Liver (tissue), 3 donors: ENCODE measurements around the gene EPB41L4A.

Experiments used
- EGR1 ChIP-seq, 2 donors: IDR thresholded peaks; 2 replicates each; pipeline ENCODE4 v1.6.1; 2016 to 2018; ENCODE audit warnings: antibody characterized with exemption in 2 of 2, low read depth in 2 of 2
- GABPA ChIP-seq, 2 donors: IDR thresholded peaks in 1 of 2; conservative IDR thresholded peaks in 1 of 2; 2 replicates each; pipeline ENCODE4 v1.6.1; 2016; ENCODE audit warnings: antibody characterized with exemption in 2 of 2, mild to moderate bottlenecking in 1 of 2, moderate library complexity in 1 of 2
- HNF4G ChIP-seq: IDR thresholded peaks from 2 replicates; pipeline ENCODE4 v1.6.1; 2016; ENCODE audit warnings: antibody characterized with exemption
- RAD21 ChIP-seq, 2 donors: IDR thresholded peaks; 2 replicates each; pipeline ENCODE4 v1.6.1; 2016; ENCODE audit warnings: antibody characterized with exemption in 2 of 2, mild to moderate bottlenecking in 2 of 2
- RXRA ChIP-seq, 2 donors: IDR thresholded peaks; 2 replicates each; pipeline ENCODE4 v1.6.1; 2017 to 2018; ENCODE audit warnings: antibody characterized with exemption in 2 of 2, mild to moderate bottlenecking in 1 of 2
- SP1 ChIP-seq: IDR thresholded peaks from 2 replicates; pipeline ENCODE4 v1.6.1; 2018; ENCODE audit warnings: antibody characterized with exemption, mild to moderate bottlenecking
- TAF1 ChIP-seq: conservative IDR thresholded peaks from 2 replicates; pipeline ENCODE4 v1.6.1; 2016; ENCODE audit warnings: antibody characterized with exemption, mild to moderate bottlenecking
- YY1 ChIP-seq: IDR thresholded peaks from 2 replicates; pipeline ENCODE4 v1.6.1; 2016; ENCODE audit warnings: antibody characterized with exemption, mild to moderate bottlenecking
- TF ChIP-seq, protein P1 (sequence below): fragments of 150-350 bp; IDR thresholded peaks from 2 replicates; pipeline ENCODE4 v1.5.1; 2017; ENCODE audit warnings: improper control_type of control experiment, low read depth, low read length; ENCODE audit not compliant: missing input control
- TF ChIP-seq, protein P2 (sequence below): IDR thresholded peaks from 2 replicates; pipeline ENCODE4 v1.6.1; 2016; ENCODE audit warnings: antibody characterized with exemption
- TF ChIP-seq, protein P3 (sequence below): IDR thresholded peaks from 2 replicates; pipeline ENCODE4 v1.6.1; 2016; ENCODE audit warnings: antibody characterized with exemption
- TF ChIP-seq, protein P4 (sequence below): IDR thresholded peaks from 2 replicates; pipeline ENCODE4 v1.6.1; 2016; ENCODE audit warnings: antibody characterized with exemption, mild to moderate bottlenecking
- donor health status: healthy.
- donor health status: healthy.

DNA sequence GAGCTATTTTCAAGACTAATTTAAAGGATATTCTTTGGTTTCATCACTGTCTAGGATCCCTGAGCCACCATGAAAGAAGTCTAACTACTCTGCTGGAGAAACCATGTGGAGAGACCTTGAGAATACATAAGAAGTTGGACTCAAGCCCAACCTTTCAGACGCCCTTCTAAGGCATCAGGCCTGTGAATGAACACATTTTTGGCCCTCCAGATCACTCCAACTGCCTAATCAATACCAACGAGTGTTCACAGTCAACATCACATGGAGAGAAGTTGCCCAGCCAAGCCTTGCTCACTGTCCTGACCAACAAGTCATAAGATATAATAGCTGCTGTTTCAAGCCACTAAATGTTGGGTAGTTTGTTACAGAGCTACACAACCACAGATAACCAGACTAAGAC lies 100.7 kb downstream of the EPB41L4A start:
- TF ChIP-seq, protein P1, sequence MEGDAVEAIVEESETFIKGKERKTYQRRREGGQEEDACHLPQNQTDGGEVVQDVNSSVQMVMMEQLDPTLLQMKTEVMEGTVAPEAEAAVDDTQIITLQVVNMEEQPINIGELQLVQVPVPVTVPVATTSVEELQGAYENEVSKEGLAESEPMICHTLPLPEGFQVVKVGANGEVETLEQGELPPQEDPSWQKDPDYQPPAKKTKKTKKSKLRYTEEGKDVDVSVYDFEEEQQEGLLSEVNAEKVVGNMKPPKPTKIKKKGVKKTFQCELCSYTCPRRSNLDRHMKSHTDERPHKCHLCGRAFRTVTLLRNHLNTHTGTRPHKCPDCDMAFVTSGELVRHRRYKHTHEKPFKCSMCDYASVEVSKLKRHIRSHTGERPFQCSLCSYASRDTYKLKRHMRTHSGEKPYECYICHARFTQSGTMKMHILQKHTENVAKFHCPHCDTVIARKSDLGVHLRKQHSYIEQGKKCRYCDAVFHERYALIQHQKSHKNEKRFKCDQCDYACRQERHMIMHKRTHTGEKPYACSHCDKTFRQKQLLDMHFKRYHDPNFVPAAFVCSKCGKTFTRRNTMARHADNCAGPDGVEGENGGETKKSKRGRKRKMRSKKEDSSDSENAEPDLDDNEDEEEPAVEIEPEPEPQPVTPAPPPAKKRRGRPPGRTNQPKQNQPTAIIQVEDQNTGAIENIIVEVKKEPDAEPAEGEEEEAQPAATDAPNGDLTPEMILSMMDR: no peak
- TF ChIP-seq, protein P2, sequence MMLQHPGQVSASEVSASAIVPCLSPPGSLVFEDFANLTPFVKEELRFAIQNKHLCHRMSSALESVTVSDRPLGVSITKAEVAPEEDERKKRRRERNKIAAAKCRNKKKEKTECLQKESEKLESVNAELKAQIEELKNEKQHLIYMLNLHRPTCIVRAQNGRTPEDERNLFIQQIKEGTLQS: no peak
- TF ChIP-seq GABPA (IDR thresholded peaks at IDR 0.05 in 1 of 2, conservative IDR thresholded peaks at IDR 0.05 in 1 of 2): no peak
- TF ChIP-seq EGR1 (IDR thresholded peaks at IDR 0.05; ENCODE audit: low read depth in 2 of 2): no peak
- TF ChIP-seq, protein P3, sequence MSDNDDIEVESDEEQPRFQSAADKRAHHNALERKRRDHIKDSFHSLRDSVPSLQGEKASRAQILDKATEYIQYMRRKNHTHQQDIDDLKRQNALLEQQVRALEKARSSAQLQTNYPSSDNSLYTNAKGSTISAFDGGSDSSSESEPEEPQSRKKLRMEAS: no peak
- TF ChIP-seq SP1: no peak
- no peak for TF ChIP-seq YY1
- TF ChIP-seq HNF4G: no peak
- TF ChIP-seq, protein P4, sequence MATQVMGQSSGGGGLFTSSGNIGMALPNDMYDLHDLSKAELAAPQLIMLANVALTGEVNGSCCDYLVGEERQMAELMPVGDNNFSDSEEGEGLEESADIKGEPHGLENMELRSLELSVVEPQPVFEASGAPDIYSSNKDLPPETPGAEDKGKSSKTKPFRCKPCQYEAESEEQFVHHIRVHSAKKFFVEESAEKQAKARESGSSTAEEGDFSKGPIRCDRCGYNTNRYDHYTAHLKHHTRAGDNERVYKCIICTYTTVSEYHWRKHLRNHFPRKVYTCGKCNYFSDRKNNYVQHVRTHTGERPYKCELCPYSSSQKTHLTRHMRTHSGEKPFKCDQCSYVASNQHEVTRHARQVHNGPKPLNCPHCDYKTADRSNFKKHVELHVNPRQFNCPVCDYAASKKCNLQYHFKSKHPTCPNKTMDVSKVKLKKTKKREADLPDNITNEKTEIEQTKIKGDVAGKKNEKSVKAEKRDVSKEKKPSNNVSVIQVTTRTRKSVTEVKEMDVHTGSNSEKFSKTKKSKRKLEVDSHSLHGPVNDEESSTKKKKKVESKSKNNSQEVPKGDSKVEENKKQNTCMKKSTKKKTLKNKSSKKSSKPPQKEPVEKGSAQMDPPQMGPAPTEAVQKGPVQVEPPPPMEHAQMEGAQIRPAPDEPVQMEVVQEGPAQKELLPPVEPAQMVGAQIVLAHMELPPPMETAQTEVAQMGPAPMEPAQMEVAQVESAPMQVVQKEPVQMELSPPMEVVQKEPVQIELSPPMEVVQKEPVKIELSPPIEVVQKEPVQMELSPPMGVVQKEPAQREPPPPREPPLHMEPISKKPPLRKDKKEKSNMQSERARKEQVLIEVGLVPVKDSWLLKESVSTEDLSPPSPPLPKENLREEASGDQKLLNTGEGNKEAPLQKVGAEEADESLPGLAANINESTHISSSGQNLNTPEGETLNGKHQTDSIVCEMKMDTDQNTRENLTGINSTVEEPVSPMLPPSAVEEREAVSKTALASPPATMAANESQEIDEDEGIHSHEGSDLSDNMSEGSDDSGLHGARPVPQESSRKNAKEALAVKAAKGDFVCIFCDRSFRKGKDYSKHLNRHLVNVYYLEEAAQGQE: no peak
- TF ChIP-seq RAD21 (IDR thresholded peaks at IDR 0.05): no peak
- TF ChIP-seq TAF1: no peak
- no peak for TF ChIP-seq RXRA (IDR thresholded peaks at IDR 0.05)
